ENCODE measurements around the gene UCK2. TPM values are rescaled to one million over a fixed set of nuclear protein-coding genes. Genes with fewer than 3 reads are reported as not detected.

Gene UCK2
- total and polyA plus RNA-seq, 9 of the 15 experiments (the other 6 are each of a cell fraction or from before 2014, with no cell fraction given), result 71.6 to 145 (median 95.8) TPM

GRCh38 chr1:165958306-165958705, 130.9 kb downstream of the UCK2 start (continued):
- TF ChIP-seq ETV6 (IDR thresholded peaks at IDR 0.05; ENCODE audit: borderline replicate concordance in 1 of 2, low read depth in 2 of 2, low read length in 1 of 2) (no peak), ETV6 (CRISPR knock-in tag; IDR thresholded peaks at IDR 0.05; ENCODE audit: borderline replicate concordance) (no peak), SPI1 (IDR thresholded peaks at IDR 0.05; ENCODE audit: borderline replicate concordance, low read depth, low read length) (no peak)

- FAIRE-seq (no peak), ATAC-seq (no peak), DNase-seq (ENCODE audit: extremely low read depth in 1 of 4, low spot score in 3 of 4) (no peak)
- intact Hi-C loops (cut with micrococcal nuclease), result no loop called here
- no peaks in the 10 kb centered on the region; a peak in 1 of 5 replicates for H3K27me3 ChIP-seq (ENCODE audit: control insufficient read depth in 2 of 2, insufficient read depth in 2 of 2, low read length in 2 of 2)
- 0% methylated on average over 2 of the region's 2 CpGs for WGBS (ENCODE audit: insufficient coverage, low coverage, missing lambda C conversion rate)
- CTCF ChIA-PET (ENCODE audit: low intra/inter-chr PET ratio), result no interaction called here
- in situ Hi-C loops (cut with MboI), result no loop called here
- no peak overlapping the region for H2AFZ ChIP-seq (ENCODE audit: low read depth, low read length)
- no peaks in the 10 kb centered on the region for H3K4me1 ChIP-seq (replicated peaks in 1 of 2; ENCODE audit: control insufficient read depth in 2 of 2, insufficient read depth in 2 of 2, low read length in 2 of 2)
- no peak overlapping the region for H3K4me3 ChIP-seq
- H3K4me2 ChIP-seq (ENCODE audit: insufficient read depth, low read length), result no peak overlapping the region
- no peaks in the 10 kb centered on the region for H3K36me3 ChIP-seq (ENCODE audit: control insufficient read depth, insufficient read depth, low read length)
- H3K27ac ChIP-seq (ENCODE audit: extremely low read depth, low read depth, low read length), result no peak overlapping the region
- no TSS peak for BruUV-seq (replicated peaks)
- no peaks in the 10 kb centered on the region for H4K20me1 ChIP-seq (replicated peaks; ENCODE audit: control insufficient read depth, insufficient read depth, low read length)
- no peaks in the 10 kb centered on the region for H3K79me2 ChIP-seq (ENCODE audit: control insufficient read depth, insufficient read depth, low read length)
- no peaks in the 10 kb centered on the region for H3K9me3 ChIP-seq (replicated peaks; ENCODE audit: control insufficient read depth, insufficient read depth, low read depth, low read length)
- no peaks in the 10 kb centered on the region for H3K9me1 ChIP-seq (ENCODE audit: control insufficient read depth, insufficient read depth, low read length)
- POLR2A ChIA-PET, result no interaction called here
- no peak overlapping the region for H3K9ac ChIP-seq (ENCODE audit: insufficient read depth in 1 of 2, low read depth in 2 of 2, low read length in 2 of 2)
- TF ChIP-seq ZBTB11 (CRISPR knock-in tag; IDR thresholded peaks at IDR 0.05) (no peak), MCM3 (IDR thresholded peaks at IDR 0.05) (no peak), IFI16 (CRISPR knock-in tag; IDR thresholded peaks at IDR 0.05) (no peak), PHTF2 (CRISPR knock-in tag; IDR thresholded peaks at IDR 0.05) (no peak), ZNF75A (CRISPR knock-in tag; IDR thresholded peaks at IDR 0.05) (no peak), NUFIP1 (IDR thresholded peaks at IDR 0.05; ENCODE audit: partially characterized antibody) (no peak), PHB2 (IDR thresholded peaks at IDR 0.05; ENCODE audit: low read depth) (no peak), STAT6 (CRISPR knock-in tag; IDR thresholded peaks at IDR 0.05) (no peak), ZZZ3 (IDR thresholded peaks at IDR 0.05) (no peak), JUND (IDR thresholded peaks at IDR 0.05; ENCODE audit: borderline replicate concordance, low read depth, low read length) (no peak), JUND (tag; IDR thresholded peaks at IDR 0.05; ENCODE audit: borderline replicate concordance, low read depth, low read length) (no peak)
Measured at GRCh38 chr1:165960136-165960535, 132.7 kb downstream of the UCK2 start.

Measured in K562 (cell line).